Smooth muscle cell (in vitro differentiated cells): ENCODE measurements around the gene GNMT. TPM values are rescaled to one million over a fixed set of nuclear protein-coding genes. Genes with fewer than 3 reads are reported as not detected.

ENCODE experiments used
- DNase-seq: peaks from one replicate; lab custom pipeline; 2025; ENCODE audit not compliant: unreplicated experiment; lab: John Stamatoyannopoulos, UW
- H2AFZ ChIP-seq: fragments of 200-600 bp; sonication (generic); 2 replicates; pipeline ENCODE4 v1.6.0; 2016; ENCODE audit warnings: antibody characterized with exemption, low read depth, mild to moderate bottlenecking
- H3F3A ChIP-seq: fragments of 200-600 bp; sonication (generic); 2 replicates; pipeline ENCODE4 v1.6.0; 2017; ENCODE audit warnings: antibody characterized with exemption, low read depth
- H3K27ac ChIP-seq: fragments of 200-600 bp; sonication (generic); 2 replicates; pipeline ENCODE4 v1.5.1; 2016; ENCODE audit warnings: low read depth, mild to moderate bottlenecking
- H3K27me3 ChIP-seq: fragments of 200-600 bp; sonication (generic); 2 replicates; pipeline ENCODE4 v1.6.1; 2016; ENCODE audit warnings: low read depth, mild to moderate bottlenecking
- H3K36me3 ChIP-seq: fragments of 200-600 bp; sonication (generic); 2 replicates; pipeline ENCODE4 v1.5.1; 2016; ENCODE audit warnings: low read depth
- H3K4me1 ChIP-seq: fragments of 200-600 bp; sonication (generic); 2 replicates; pipeline ENCODE4 v1.5.1; 2016; ENCODE audit warnings: low read depth
- H3K4me2 ChIP-seq: fragments of 200-600 bp; sonication (generic); 2 replicates; pipeline ENCODE4 v1.6.0; 2016; ENCODE audit warnings: mild to moderate bottlenecking
- H3K4me3 ChIP-seq: fragments of 200-600 bp; sonication (generic); 2 replicates; pipeline ENCODE4 v1.5.1; 2016; ENCODE audit warnings: mild to moderate bottlenecking
- H3K79me2 ChIP-seq: fragments of 200-600 bp; sonication (generic); 2 replicates; pipeline ENCODE4 v1.6.0; 2016; ENCODE audit warnings: low read depth, mild to moderate bottlenecking
- H3K9ac ChIP-seq: fragments of 200-600 bp; sonication (generic); 2 replicates; pipeline ENCODE4 v1.6.0; 2016; ENCODE audit warnings: low read depth
- H3K9me3 ChIP-seq: fragments of 200-600 bp; sonication (generic); replicated peaks from 2 replicates; pipeline ENCODE4 v1.5.1; 2016; ENCODE audit warnings: low read depth
- H4K20me1 ChIP-seq: fragments of 200-600 bp; sonication (generic); 2 replicates; pipeline ENCODE4 v1.6.0; 2016; ENCODE audit warnings: low read depth
- WGBS: methylation state at CpG from one replicate; pipeline ENCODE4 v1.1.7; 2016; ENCODE audit warnings: low lambda C conversion rate; 5-methylcytosine and 5-hydroxymethylcytosine counted together
- polyA plus RNA-seq: library from polyadenylated mRNA; unstranded; fragments of >200 nt; fragmentation: Nextera tagmentation; extraction: Ambion mirVana; gene quantifications from 2 replicates; pipeline ENCODE4 v1.2.1, GENCODE V29; 2016
- total RNA-seq: library from RNA; depleted of rRNA; stranded (reverse); fragments of >200 nt; gene quantifications from 2 replicates; pipeline ENCODE4 v1.2.3, GENCODE V29; 2014
- TF ChIP-seq, protein P1 (sequence below): fragments of 200-600 bp; sonication (generic); IDR thresholded peaks from 2 replicates; pipeline ENCODE4 v1.5.1; 2017; ENCODE audit warnings: borderline replicate concordance, mild to moderate bottlenecking, antibody characterized with exemption; ENCODE audit not compliant: insufficient read depth, poor library complexity, severe bottlenecking

GNMT gene
- total and polyA plus RNA-seq, 2 experiments from 2014 or later = not detected

DNA sequence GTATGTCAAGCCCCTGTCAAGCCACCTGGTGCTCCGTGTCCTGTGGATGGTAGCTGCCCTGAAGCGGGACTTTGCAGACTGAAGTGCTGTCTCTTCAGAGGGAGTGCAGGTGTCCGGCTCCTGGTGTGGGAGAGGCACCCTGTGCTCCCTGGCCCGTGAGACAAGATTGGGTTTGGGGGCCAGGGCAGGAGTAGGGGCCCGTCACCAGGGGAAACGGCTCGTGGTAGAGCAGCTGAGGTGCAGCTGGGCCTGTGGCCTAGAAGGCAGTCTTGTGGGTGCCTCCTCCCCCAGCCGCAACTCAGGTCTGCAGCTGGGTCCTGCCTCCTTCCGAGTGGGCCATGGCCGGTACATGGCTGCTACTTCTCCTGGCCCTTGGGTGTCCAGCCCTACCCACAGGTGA lies 44.8 kb upstream of the GNMT start, which contains the start of gene PTCRA:
TSS of gene PTCRA (plus strand) at position 322 of the 400 bp plus-strand sequence. CDS start at position 339, 17 bp downstream.
- Histone ChIP-seq H4K20me1 (no peaks in the 10 kb centered on the region), H3K79me2 (no peaks in the 10 kb centered on the region), H3K4me3 (no peak within 1 kb of the TSS), H3F3A (peaks cover 4% of the 10 kb centered on the region), H2AFZ (no peak within 1 kb of the TSS), H3K4me2 (no peak within 1 kb of the TSS), H3K27ac (no peak within 1 kb of the TSS), H3K9ac (no peak within 1 kb of the TSS), H3K27me3 (no peaks in the 10 kb centered on the region), H3K4me1 (no peaks in the 10 kb centered on the region), H3K9me3 (no peaks in the 10 kb centered on the region), H3K36me3 (no peaks in the 10 kb centered on the region)
- 84% methylated on average over 10 of the region's 10 CpGs for WGBS
- TF ChIP-seq, protein P1, sequence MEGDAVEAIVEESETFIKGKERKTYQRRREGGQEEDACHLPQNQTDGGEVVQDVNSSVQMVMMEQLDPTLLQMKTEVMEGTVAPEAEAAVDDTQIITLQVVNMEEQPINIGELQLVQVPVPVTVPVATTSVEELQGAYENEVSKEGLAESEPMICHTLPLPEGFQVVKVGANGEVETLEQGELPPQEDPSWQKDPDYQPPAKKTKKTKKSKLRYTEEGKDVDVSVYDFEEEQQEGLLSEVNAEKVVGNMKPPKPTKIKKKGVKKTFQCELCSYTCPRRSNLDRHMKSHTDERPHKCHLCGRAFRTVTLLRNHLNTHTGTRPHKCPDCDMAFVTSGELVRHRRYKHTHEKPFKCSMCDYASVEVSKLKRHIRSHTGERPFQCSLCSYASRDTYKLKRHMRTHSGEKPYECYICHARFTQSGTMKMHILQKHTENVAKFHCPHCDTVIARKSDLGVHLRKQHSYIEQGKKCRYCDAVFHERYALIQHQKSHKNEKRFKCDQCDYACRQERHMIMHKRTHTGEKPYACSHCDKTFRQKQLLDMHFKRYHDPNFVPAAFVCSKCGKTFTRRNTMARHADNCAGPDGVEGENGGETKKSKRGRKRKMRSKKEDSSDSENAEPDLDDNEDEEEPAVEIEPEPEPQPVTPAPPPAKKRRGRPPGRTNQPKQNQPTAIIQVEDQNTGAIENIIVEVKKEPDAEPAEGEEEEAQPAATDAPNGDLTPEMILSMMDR = no peak
- DNase-seq = no peak

DNA sequence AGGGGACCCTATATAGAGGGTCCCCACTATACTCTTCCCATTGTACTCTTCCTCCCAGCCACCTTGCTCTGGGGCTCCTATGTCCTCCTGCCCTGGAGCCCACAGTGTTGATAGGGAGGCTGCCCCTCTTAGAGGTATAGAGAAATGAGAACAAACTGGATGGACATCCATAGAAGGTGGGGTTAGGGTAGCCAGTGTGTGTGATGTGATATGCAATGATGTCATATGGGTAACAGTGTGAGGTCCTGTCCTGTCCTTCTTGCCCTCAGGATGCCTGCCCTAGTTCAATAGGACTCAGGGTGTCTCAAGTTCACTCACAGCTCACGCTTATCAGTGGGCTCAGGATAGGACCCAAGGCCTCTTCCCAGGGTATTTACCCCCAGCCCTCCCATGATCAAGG lies 44.3 kb upstream of the GNMT start:
- Histone ChIP-seq H3K9ac (no peak overlapping the region), H3K4me1 (no peaks in the 10 kb centered on the region), H3K4me3 (no peak overlapping the region), H3K36me3 (no peaks in the 10 kb centered on the region), H3K9me3 (no peaks in the 10 kb centered on the region), H3K4me2 (no peak overlapping the region), H3F3A (peaks cover under 1% of the 10 kb centered on the region), H3K27me3 (no peaks in the 10 kb centered on the region), H2AFZ (no peak overlapping the region), H4K20me1 (no peaks in the 10 kb centered on the region), H3K27ac (no peak overlapping the region), H3K79me2 (no peaks in the 10 kb centered on the region)
- no peak for DNase-seq
- TF ChIP-seq, protein P1 = no peak
- WGBS = 92% methylated on average over 1 of the region's 1 CpG

DNA sequence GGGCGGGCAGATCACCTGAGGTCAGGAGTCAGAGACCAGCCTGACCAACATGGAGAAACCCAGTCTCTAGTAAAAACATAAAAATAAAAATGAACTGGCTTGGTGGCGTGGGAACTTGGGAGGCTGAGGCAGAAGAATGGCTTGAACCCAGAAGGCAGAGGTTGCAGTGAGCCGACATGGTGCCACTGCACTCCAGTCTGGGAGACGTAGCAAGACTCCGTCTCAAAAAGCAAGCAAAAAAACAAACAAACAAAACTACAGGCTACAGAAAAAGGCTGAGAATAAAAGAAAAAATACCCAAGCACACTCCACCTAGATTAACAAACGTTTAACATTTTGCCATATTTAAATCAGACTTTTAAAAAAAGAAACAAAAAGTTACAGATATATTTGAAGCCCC lies 38.8 kb upstream of the GNMT start:
- no peaks in the 10 kb centered on the region for H3K79me2 ChIP-seq
- TF ChIP-seq, protein P1 = no peak
- no peak overlapping the region for H2AFZ ChIP-seq
- no peak overlapping the region for H3K4me3 ChIP-seq
- H3K36me3 ChIP-seq = no peaks in the 10 kb centered on the region
- H3K4me2 ChIP-seq = no peak overlapping the region
- no peaks in the 10 kb centered on the region for H3K4me1 ChIP-seq
- H3F3A ChIP-seq = no peaks in the 10 kb centered on the region
- no peaks in the 10 kb centered on the region for H3K9me3 ChIP-seq
- no peaks in the 10 kb centered on the region for H4K20me1 ChIP-seq
- no peak overlapping the region for H3K27ac ChIP-seq
- H3K27me3 ChIP-seq = no peaks in the 10 kb centered on the region
- no peak overlapping the region for H3K9ac ChIP-seq
- WGBS = 87% methylated on average over 6 of the region's 6 CpGs
- no peak for DNase-seq

DNA sequence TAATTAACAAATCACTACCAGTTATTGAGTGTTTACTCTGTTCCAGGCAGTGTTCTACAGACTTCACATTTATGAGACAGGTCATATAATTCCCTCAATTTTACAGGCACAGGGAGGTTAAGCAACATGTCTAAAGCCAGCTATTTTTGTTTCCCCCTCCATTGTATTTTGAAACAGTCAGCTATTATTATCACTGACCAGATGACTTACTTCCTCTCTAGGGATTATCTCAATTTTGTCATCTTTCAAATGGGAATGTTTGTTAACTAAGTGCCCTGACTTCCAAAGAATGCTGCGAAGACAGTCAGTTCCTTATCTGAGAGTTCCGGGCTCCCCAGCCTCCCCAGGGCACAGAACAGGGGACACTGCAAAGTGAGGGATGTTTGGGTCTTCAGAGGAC lies 36.9 kb upstream of the GNMT start:
- H3K9me3 ChIP-seq = no peaks in the 10 kb centered on the region
- no peak overlapping the region for H3K4me3 ChIP-seq
- H4K20me1 ChIP-seq = no peaks in the 10 kb centered on the region
- no peaks in the 10 kb centered on the region for H3K79me2 ChIP-seq
- WGBS = 63% methylated on average over 2 of the region's 2 CpGs
- H3K27ac ChIP-seq = no peak overlapping the region
- TF ChIP-seq, protein P1 = no peak
- H3K27me3 ChIP-seq = no peaks in the 10 kb centered on the region
- no peak overlapping the region for H2AFZ ChIP-seq
- no peaks in the 10 kb centered on the region for H3K36me3 ChIP-seq
- no peaks in the 10 kb centered on the region for H3F3A ChIP-seq
- no peak overlapping the region for H3K4me2 ChIP-seq
- peaks cover 6% of the 10 kb centered on the region for H3K4me1 ChIP-seq
- H3K9ac ChIP-seq = no peak overlapping the region
- no peak for DNase-seq
